Endodermal cell (in vitro differentiated cells): ENCODE measurements around the gene MAP3K1. TPM values are rescaled to one million over a fixed set of nuclear protein-coding genes. Genes with fewer than 3 reads are reported as not detected.

ENCODE experiments used
- DNase-seq: peaks from one replicate; pipeline ENCODE4 v3.0.0-alpha.2; 2017
- H3K27ac ChIP-seq: 2 replicates; pipeline ENCODE4 v1.5.1; 2013; ENCODE audit warnings: mild to moderate bottlenecking, low read depth, low read length, moderate library complexity
- H3K27me3 ChIP-seq: 2 replicates; pipeline ENCODE4 v1.6.1; 2013; ENCODE audit warnings: mild to moderate bottlenecking, low read length, moderate library complexity; ENCODE audit not compliant: insufficient read depth, control insufficient read depth, poor library complexity, severe bottlenecking
- H3K36me3 ChIP-seq: 2 replicates; pipeline ENCODE4 v1.7.0; 2013; ENCODE audit warnings: mild to moderate bottlenecking, low read length, moderate library complexity; ENCODE audit not compliant: control insufficient read depth, insufficient read depth
- H3K4me1 ChIP-seq: one replicate; pipeline ENCODE4 v1.7.0; 2013; ENCODE audit warnings: low read length; ENCODE audit not compliant: control insufficient read depth, insufficient read depth
- H3K4me3 ChIP-seq: 2 replicates; pipeline ENCODE4 v1.5.1; 2013; ENCODE audit warnings: mild to moderate bottlenecking, low read length, moderate library complexity
- H3K9ac ChIP-seq: 2 replicates; pipeline ENCODE4 v1.6.1; 2013; ENCODE audit warnings: mild to moderate bottlenecking, low read length, moderate library complexity; ENCODE audit not compliant: poor library complexity, severe bottlenecking; ENCODE audit errors: extremely low read depth
- H3K9me3 ChIP-seq: 2 replicates; pipeline ENCODE4 v1.6.1; 2013; ENCODE audit warnings: mild to moderate bottlenecking, low read length, moderate library complexity; ENCODE audit not compliant: control insufficient read depth
- H3K27ac Mint-ChIP-seq: 2 replicates; pipeline ENCODE4 v1.8.0; 2020; ENCODE audit warnings: mixed read lengths
- H3K27me3 Mint-ChIP-seq: 2 replicates; pipeline ENCODE4 v1.8.0; 2021; ENCODE audit warnings: mild to moderate bottlenecking, mixed read lengths; ENCODE audit not compliant: insufficient read depth
- H3K36me3 Mint-ChIP-seq: 2 replicates; pipeline ENCODE4 v1.8.0; 2020; ENCODE audit warnings: low read depth, mixed read lengths
- H3K4me1 Mint-ChIP-seq: 2 replicates; pipeline ENCODE4 v1.8.0; 2020; ENCODE audit warnings: mixed read lengths
- H3K4me3 Mint-ChIP-seq: 2 replicates; pipeline ENCODE4 v1.8.0; 2020; ENCODE audit warnings: mild to moderate bottlenecking, moderate library complexity, mixed read lengths
- H3K9me3 Mint-ChIP-seq: 2 replicates; pipeline ENCODE4 v1.8.0; 2020; ENCODE audit warnings: mild to moderate bottlenecking, mixed read lengths
- WGBS, 2 experiments: methylation state at CpG; one replicate each; pipeline versions ENCODE4 v1.1.5 to v1.1.7; 2013; ENCODE audit warnings: missing lambda C conversion rate in 2 of 2, mixed read lengths in 1 of 2; ENCODE audit not compliant: insufficient coverage in 1 of 2, insufficient read length in 1 of 2; 5-methylcytosine and 5-hydroxymethylcytosine counted together
- total RNA-seq, 2 donors: library from RNA; stranded (reverse); fragmentation: NEBNext Ultra II Directional in 1 of 2; extraction: Animal tissue kit (Norgen Biotek cat#: 25700) in 1 of 2; gene quantifications; 2 replicates in 1 of 2; 3 replicates in 1 of 2; pipeline ENCODE4 v1.2.1, GENCODE V29; 2021
- TF ChIP-seq, protein P1 (sequence below): fragments of 200-600 bp; sonication (generic); conservative IDR thresholded peaks from 2 replicates; pipeline ENCODE4 v1.5.0; 2021; ENCODE audit warnings: antibody characterized with exemption, mild to moderate bottlenecking

The MAP3K1 gene
- total RNA-seq, 2 donors from 2014 or later, result 18.0 to 23.7 TPM

DNA sequence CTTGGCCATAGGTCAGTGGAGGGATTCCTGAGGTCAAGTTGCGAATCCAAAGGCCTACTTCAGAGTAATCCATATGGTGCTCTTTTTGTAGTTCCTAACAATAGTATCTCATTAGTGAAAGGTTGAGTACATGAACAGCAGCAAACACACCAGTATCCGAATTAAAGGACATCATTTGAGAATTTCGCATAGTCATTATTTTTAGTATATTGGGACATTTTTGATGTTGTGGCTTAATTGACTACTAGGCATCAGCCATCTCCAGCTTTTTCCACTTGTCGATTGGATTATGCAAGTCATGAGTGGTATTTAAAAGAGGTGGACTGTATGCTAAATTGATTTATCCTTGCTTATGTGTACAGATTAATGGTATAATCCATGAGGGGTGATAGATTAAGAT is 23.7 kb downstream of the MAP3K1 start:
- DNase-seq, result no peak
- Mint-ChIP-seq H3K27ac (no peak overlapping the region), H3K27me3 (no peaks in the 10 kb centered on the region), H3K4me1 (peaks cover 32% of the 10 kb centered on the region), H3K36me3 (no peaks in the 10 kb centered on the region), H3K4me3 (no peak overlapping the region), H3K9me3 (no peaks in the 10 kb centered on the region)
- 90 to 93% methylated on average over 2 to 4 of the region's 4 CpGs for WGBS, 2 experiments
- Histone ChIP-seq H3K4me3 (no peak overlapping the region), H3K36me3 (no peaks in the 10 kb centered on the region), H3K27ac (no peak overlapping the region), H3K4me1 (peaks cover 1% of the 10 kb centered on the region), H3K27me3 (no peaks in the 10 kb centered on the region), H3K9me3 (no peaks in the 10 kb centered on the region), H3K9ac (no peak overlapping the region)
- TF ChIP-seq, protein P1, sequence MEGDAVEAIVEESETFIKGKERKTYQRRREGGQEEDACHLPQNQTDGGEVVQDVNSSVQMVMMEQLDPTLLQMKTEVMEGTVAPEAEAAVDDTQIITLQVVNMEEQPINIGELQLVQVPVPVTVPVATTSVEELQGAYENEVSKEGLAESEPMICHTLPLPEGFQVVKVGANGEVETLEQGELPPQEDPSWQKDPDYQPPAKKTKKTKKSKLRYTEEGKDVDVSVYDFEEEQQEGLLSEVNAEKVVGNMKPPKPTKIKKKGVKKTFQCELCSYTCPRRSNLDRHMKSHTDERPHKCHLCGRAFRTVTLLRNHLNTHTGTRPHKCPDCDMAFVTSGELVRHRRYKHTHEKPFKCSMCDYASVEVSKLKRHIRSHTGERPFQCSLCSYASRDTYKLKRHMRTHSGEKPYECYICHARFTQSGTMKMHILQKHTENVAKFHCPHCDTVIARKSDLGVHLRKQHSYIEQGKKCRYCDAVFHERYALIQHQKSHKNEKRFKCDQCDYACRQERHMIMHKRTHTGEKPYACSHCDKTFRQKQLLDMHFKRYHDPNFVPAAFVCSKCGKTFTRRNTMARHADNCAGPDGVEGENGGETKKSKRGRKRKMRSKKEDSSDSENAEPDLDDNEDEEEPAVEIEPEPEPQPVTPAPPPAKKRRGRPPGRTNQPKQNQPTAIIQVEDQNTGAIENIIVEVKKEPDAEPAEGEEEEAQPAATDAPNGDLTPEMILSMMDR, result no peak

- Histone ChIP-seq H3K4me3 (no peak overlapping the region), H3K27ac (no peak overlapping the region), H3K4me1 (peaks cover 6% of the 10 kb centered on the region), H3K9ac (no peak overlapping the region), H3K27me3 (no peaks in the 10 kb centered on the region), H3K36me3 (no peaks in the 10 kb centered on the region), H3K9me3 (no peaks in the 10 kb centered on the region)
- WGBS, 2 experiments, result 93 to 95% methylated on average over 6 to 7 of the region's 7 CpGs
- TF ChIP-seq, protein P1, result no peak
- H3K36me3 Mint-ChIP-seq, result no peaks in the 10 kb centered on the region
- H3K27me3 Mint-ChIP-seq, result no peaks in the 10 kb centered on the region
- H3K9me3 Mint-ChIP-seq, result no peaks in the 10 kb centered on the region
- no peak overlapping the region for H3K4me3 Mint-ChIP-seq
- no peak for DNase-seq
- H3K27ac Mint-ChIP-seq, result no peak overlapping the region
- H3K4me1 Mint-ChIP-seq, result peaks cover 34% of the 10 kb centered on the region
Measured at GRCh38 chr5:56840597-56840996, 25.2 kb downstream of the MAP3K1 start.

DNA sequence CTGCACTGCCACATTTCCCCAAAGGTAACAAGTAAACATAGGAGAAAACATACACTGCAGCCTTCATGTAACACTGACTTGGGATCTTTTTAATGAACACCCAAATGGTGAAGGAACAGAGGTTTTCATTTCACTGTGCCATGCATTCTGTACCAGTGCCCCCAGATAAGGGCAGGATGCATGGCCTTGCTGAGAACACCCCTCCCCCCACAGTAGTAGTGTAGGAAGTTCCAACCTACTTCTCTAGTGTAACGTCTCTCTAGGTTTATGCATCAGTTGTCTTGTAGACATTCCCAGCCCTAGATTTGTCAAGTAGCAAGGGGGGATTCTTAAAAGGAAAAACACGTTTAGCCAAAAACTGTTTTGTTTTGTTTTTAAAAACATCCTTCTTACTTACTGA is 29.9 kb downstream of the MAP3K1 start:
- no peak overlapping the region for H3K27ac ChIP-seq
- WGBS, 2 experiments, result 71 to 100% methylated on average over 1 to 2 of the region's 2 CpGs
- Mint-ChIP-seq H3K4me1 (peaks cover 50% of the 10 kb centered on the region), H3K4me3 (no peak overlapping the region), H3K36me3 (no peaks in the 10 kb centered on the region), H3K27me3 (no peaks in the 10 kb centered on the region), H3K27ac (no peak overlapping the region), H3K9me3 (no peaks in the 10 kb centered on the region)
- H3K4me3 ChIP-seq, result no peak overlapping the region
- H3K27me3 ChIP-seq, result no peaks in the 10 kb centered on the region
- no peak overlapping the region for H3K9ac ChIP-seq
- peaks cover 21% of the 10 kb centered on the region for H3K4me1 ChIP-seq
- H3K36me3 ChIP-seq, result no peaks in the 10 kb centered on the region
- H3K9me3 ChIP-seq, result no peaks in the 10 kb centered on the region
- no peak for DNase-seq
- TF ChIP-seq, protein P1, result no peak
